Heart left ventricle (tissue), 13 donors: ENCODE measurements around the gene TMEM163.

ENCODE experiments used
- CTCF ChIP-seq, 12 donors: fragments of 200-600 bp; sonication (generic) in 4 of 12; IDR thresholded peaks; one replicate each; pipeline versions ENCODE4 v1.5.0 to v1.8.0; 2018 to 2022; ENCODE audit warnings: antibody characterized with exemption in 12 of 12, mild to moderate bottlenecking in 5 of 12
- POLR2A ChIP-seq, 2 donors: fragments of 450-650 bp; IDR thresholded peaks; one replicate each; pipeline ENCODE4 v1.6.1; 2017; ENCODE audit warnings: antibody characterized with exemption in 2 of 2, mild to moderate bottlenecking in 2 of 2, moderate library complexity in 2 of 2
- donor health status: ischemic (EF 13 %, LVEDD 7.1; RV severe dilation, severe dysfunction).
- donor health status: DM: no; HTN: yes; CAD: no.
- donor health status: DM: no; HTN: no; CAD: no.
- donor health status: ischemic (EF 25% LVEDD 6.9; RV normal size, moderate dysfunction).
- donor health status: ischemic (EF 25% LVEDD 5.7; RV mildly dilated, moderate dysfunction).
- donor health status: ischemic (EF 35%, LVEDD 5.7; RV mildly dilated, moderate dysfunction).
- donor health status: nonischemic (EF 11% LVEDD 7.7; RV severe dilation, severe dysfunction).
- donor health status: DM: yes; HTN: yes; CAD: no.
- donor health status: PGD.
- donor health status: ischemic (EF 29% LVEDD 5.4; RV normal size, mild dysfunction).
- donor health status: nonischemic (EF 23%, LVEDD 6.1; RV moderate dilation, normal function).

DNA sequence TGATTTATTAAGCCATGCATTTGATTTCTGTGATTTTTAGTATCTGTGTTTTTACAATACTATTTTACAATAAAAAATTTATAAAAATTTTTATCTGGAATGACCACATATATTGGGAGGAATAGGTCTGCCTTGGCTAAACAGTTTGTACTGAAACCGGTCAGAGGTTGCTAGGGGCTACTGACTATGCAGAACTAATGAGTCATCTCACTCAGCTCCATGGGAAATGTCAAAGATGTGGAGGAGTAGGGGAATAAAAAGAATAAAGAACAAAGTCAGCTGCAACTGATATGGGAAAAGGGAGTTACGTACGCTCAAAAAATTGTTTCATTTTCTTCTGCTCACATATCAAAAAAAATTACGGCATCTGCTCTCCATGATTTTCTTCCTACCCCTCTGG lies 8.6 kb upstream of the TMEM163 start:
- no peak for TF ChIP-seq CTCF (IDR thresholded peaks at IDR 0.05)
- no peak for TF ChIP-seq POLR2A (IDR thresholded peaks at IDR 0.05)
